Measurements from ENCODE around the gene ZDHHC20. TPM values are rescaled to one million over a fixed set of nuclear protein-coding genes. Genes with fewer than 3 reads are reported as not detected.

The ZDHHC20 gene
- total RNA-seq, 2 experiments from 2014 or later: 39.6 to 60.1 TPM

DNA sequence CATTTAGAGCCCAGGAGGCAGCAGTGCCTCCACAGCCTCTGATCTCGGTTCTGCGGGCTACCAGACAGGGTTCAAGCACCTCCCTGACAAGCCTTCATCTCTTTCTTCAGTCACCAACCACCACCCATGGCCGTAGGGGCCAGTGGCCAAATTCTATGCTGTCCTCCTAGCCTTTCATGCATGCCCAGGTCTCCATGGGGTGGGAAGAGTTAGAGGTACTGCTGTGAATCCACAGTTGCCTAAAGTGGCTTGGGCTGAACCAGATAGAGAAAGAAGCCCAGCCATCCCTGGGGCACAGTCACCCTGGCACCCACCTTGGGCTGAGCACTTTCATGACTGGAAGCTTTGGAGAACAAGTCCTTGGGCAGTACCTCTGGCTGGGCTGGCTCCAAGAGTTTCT lies 97.4 kb downstream of the ZDHHC20 start:
- Histone ChIP-seq H3K4me2 (ENCODE audit: low read length) (no peak overlapping the region), H3K4me3 (ENCODE audit: low read depth, low read length, poor library complexity, severe bottlenecking) (no peak overlapping the region), H2AFZ (ENCODE audit: low read length) (no peak overlapping the region), H3K36me3 (ENCODE audit: insufficient read depth, low read length) (no peaks in the 10 kb centered on the region), H3K27ac (ENCODE audit: low read depth, low read length, poor library complexity, severe bottlenecking) (no peak overlapping the region), H3K9me2 (ENCODE audit: insufficient read depth, low read length) (no peaks in the 10 kb centered on the region), H4K20me1 (ENCODE audit: insufficient read depth, low read length) (no peaks in the 10 kb centered on the region), H3K9me3 (ENCODE audit: low read length) (no peaks in the 10 kb centered on the region), H3K79me2 (ENCODE audit: insufficient read depth, low read depth, low read length) (no peaks in the 10 kb centered on the region), H3K4me1 (ENCODE audit: insufficient read depth, low read length, poor library complexity, severe bottlenecking) (no peaks in the 10 kb centered on the region)
- intact Hi-C loops (cut with micrococcal nuclease; ENCODE audit: unreplicated experiment): no loop called here
- CTCF ChIA-PET (ENCODE audit: unreplicated experiment): no interaction called here
- POLR2A ChIA-PET: interaction anchor here (0.6 kb wide), 1 partner anchor 150 kb away, joined by 3 read pairs; no protein-coding TSS in a partner anchor
- BruUV-seq (replicated peaks): no TSS peak
- no peak for DNase-seq (ENCODE audit: low spot score)
- TF ChIP-seq, protein P1, sequence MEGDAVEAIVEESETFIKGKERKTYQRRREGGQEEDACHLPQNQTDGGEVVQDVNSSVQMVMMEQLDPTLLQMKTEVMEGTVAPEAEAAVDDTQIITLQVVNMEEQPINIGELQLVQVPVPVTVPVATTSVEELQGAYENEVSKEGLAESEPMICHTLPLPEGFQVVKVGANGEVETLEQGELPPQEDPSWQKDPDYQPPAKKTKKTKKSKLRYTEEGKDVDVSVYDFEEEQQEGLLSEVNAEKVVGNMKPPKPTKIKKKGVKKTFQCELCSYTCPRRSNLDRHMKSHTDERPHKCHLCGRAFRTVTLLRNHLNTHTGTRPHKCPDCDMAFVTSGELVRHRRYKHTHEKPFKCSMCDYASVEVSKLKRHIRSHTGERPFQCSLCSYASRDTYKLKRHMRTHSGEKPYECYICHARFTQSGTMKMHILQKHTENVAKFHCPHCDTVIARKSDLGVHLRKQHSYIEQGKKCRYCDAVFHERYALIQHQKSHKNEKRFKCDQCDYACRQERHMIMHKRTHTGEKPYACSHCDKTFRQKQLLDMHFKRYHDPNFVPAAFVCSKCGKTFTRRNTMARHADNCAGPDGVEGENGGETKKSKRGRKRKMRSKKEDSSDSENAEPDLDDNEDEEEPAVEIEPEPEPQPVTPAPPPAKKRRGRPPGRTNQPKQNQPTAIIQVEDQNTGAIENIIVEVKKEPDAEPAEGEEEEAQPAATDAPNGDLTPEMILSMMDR (conservative IDR thresholded peaks at IDR 0.05; ENCODE audit: low read length): no peak
- no peak for TF ChIP-seq EZH2phosphoT487 (IDR thresholded peaks at IDR 0.05; ENCODE audit: borderline replicate concordance, low read depth, low read length)

DNA sequence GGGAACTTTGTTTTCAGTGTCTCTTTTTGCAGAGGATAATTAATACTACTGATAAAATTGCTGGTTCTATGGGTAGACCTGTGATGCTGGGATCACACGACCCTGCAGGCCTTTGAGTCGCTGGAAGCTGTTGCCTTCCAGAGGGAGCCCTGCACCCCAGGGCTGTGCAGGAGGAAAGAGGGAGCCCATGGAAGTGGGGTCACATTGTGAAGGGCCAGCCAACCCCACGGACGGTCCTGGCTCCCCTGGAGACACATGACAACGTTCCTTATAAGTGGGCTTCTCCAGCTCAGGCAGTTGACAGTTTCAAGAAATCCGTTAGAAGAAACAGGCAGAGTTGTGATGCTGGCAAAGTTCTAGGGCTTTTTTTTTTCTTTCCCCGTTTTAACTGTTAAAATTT lies 98.0 kb downstream of the ZDHHC20 start:
- Histone ChIP-seq H3K79me2 (ENCODE audit: insufficient read depth, low read depth, low read length) (no peaks in the 10 kb centered on the region), H4K20me1 (ENCODE audit: insufficient read depth, low read length) (no peaks in the 10 kb centered on the region), H3K4me2 (ENCODE audit: low read length) (no peak overlapping the region), H3K27ac (ENCODE audit: low read depth, low read length, poor library complexity, severe bottlenecking) (no peak overlapping the region), H3K9me2 (ENCODE audit: insufficient read depth, low read length) (no peaks in the 10 kb centered on the region), H3K4me3 (ENCODE audit: low read depth, low read length, poor library complexity, severe bottlenecking) (no peak overlapping the region), H3K9me3 (ENCODE audit: low read length) (no peaks in the 10 kb centered on the region), H3K4me1 (ENCODE audit: insufficient read depth, low read length, poor library complexity, severe bottlenecking) (no peaks in the 10 kb centered on the region), H2AFZ (ENCODE audit: low read length) (no peak overlapping the region), H3K36me3 (ENCODE audit: insufficient read depth, low read length) (no peaks in the 10 kb centered on the region)
- no TSS peak for BruUV-seq (replicated peaks)
- DNase-seq (ENCODE audit: low spot score): no peak
- ChIA-PET POLR2A (interaction anchor here (0.6 kb wide), 1 partner anchor 150 kb away, joined by 3 read pairs; no protein-coding TSS in a partner anchor), CTCF (ENCODE audit: unreplicated experiment) (no interaction called here)
- TF ChIP-seq, protein P1 (conservative IDR thresholded peaks at IDR 0.05; ENCODE audit: low read length): no peak
- no peak for TF ChIP-seq EZH2phosphoT487 (IDR thresholded peaks at IDR 0.05; ENCODE audit: borderline replicate concordance, low read depth, low read length)
- intact Hi-C loops (cut with micrococcal nuclease; ENCODE audit: unreplicated experiment): no loop called here

GRCh38 chr13:21360463-21360862 lies 98.6 kb downstream of the ZDHHC20 start:
- Histone ChIP-seq H4K20me1 (ENCODE audit: insufficient read depth, low read length) (no peaks in the 10 kb centered on the region), H3K4me2 (ENCODE audit: low read length) (no peak overlapping the region), H2AFZ (ENCODE audit: low read length) (no peak overlapping the region), H3K36me3 (ENCODE audit: insufficient read depth, low read length) (no peaks in the 10 kb centered on the region), H3K4me3 (ENCODE audit: low read depth, low read length, poor library complexity, severe bottlenecking) (no peak overlapping the region), H3K4me1 (ENCODE audit: insufficient read depth, low read length, poor library complexity, severe bottlenecking) (no peaks in the 10 kb centered on the region), H3K9me2 (ENCODE audit: insufficient read depth, low read length) (no peaks in the 10 kb centered on the region), H3K27ac (ENCODE audit: low read depth, low read length, poor library complexity, severe bottlenecking) (no peak overlapping the region), H3K9me3 (ENCODE audit: low read length) (no peaks in the 10 kb centered on the region), H3K79me2 (ENCODE audit: insufficient read depth, low read depth, low read length) (no peaks in the 10 kb centered on the region)
- POLR2A ChIA-PET: no interaction called here
- no TSS peak for BruUV-seq (replicated peaks)
- CTCF ChIA-PET (ENCODE audit: unreplicated experiment): no interaction called here
- DNase-seq (ENCODE audit: low spot score): no peak
- TF ChIP-seq EZH2phosphoT487 (IDR thresholded peaks at IDR 0.05; ENCODE audit: borderline replicate concordance, low read depth, low read length): no peak
- TF ChIP-seq, protein P1 (conservative IDR thresholded peaks at IDR 0.05; ENCODE audit: low read length): no peak
- intact Hi-C loops (cut with micrococcal nuclease; ENCODE audit: unreplicated experiment): no loop called here
